ENCODE results near the gene RAD51C.

The RAD51C gene

DNA sequence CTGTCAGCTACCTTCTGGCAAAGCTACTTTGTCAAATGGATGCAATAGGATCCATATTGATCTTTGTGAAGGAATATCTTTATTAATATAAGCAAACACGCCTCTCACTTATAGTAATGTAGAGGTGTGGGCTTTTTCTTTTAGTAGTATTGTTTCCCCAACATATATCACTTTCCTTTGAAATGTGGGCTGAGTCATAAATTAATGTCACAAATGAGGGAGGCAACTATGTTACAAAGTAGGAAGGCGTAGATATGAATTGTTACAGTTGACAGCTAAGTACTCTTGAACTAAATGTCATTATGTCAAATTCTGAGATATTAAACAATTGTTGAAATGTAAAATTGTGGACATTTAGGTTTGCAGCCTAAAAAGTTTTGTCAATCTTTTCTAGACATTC is 60.6 kb downstream of the RAD51C start:
- Histone ChIP-seq H3K4me1 (ENCODE audit: insufficient read depth, low read length, severe bottlenecking) (peaks cover 10% of the 10 kb centered on the region), H3K79me2 (ENCODE audit: insufficient read depth, low read length) (no peaks in the 10 kb centered on the region), H3K4me3 (ENCODE audit: low read depth, low read length, poor library complexity, severe bottlenecking) (no peak overlapping the region), H3F3A (ENCODE audit: insufficient read depth, low read length) (no peaks in the 10 kb centered on the region; the same call in 1 of the 2 replicates), H3K27me3 (ENCODE audit: insufficient read depth, low read length) (peaks cover 7% of the 10 kb centered on the region; the same call in 1 of the 2 replicates), H4K20me1 (ENCODE audit: insufficient read depth, low read length) (no peaks in the 10 kb centered on the region), H3K9ac (ENCODE audit: low read length) (no peak overlapping the region), H3K4me2 (ENCODE audit: low read length) (no peak overlapping the region), H3K27ac (ENCODE audit: low read depth, low read length, poor library complexity, severe bottlenecking) (no peak overlapping the region), H3K9me3 (ENCODE audit: low read length) (no peaks in the 10 kb centered on the region), H3K36me3 (ENCODE audit: insufficient read depth, low read length) (no peaks in the 10 kb centered on the region), H3K9me2 (ENCODE audit: low read depth, low read length) (no peaks in the 10 kb centered on the region), H2AFZ (ENCODE audit: low read length) (no peak overlapping the region)
- TF ChIP-seq, protein P1, sequence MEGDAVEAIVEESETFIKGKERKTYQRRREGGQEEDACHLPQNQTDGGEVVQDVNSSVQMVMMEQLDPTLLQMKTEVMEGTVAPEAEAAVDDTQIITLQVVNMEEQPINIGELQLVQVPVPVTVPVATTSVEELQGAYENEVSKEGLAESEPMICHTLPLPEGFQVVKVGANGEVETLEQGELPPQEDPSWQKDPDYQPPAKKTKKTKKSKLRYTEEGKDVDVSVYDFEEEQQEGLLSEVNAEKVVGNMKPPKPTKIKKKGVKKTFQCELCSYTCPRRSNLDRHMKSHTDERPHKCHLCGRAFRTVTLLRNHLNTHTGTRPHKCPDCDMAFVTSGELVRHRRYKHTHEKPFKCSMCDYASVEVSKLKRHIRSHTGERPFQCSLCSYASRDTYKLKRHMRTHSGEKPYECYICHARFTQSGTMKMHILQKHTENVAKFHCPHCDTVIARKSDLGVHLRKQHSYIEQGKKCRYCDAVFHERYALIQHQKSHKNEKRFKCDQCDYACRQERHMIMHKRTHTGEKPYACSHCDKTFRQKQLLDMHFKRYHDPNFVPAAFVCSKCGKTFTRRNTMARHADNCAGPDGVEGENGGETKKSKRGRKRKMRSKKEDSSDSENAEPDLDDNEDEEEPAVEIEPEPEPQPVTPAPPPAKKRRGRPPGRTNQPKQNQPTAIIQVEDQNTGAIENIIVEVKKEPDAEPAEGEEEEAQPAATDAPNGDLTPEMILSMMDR (IDR thresholded peaks at IDR 0.05; ENCODE audit: low read length), result no peak
- no peak for TF ChIP-seq EZH2 (IDR thresholded peaks at IDR 0.05; ENCODE audit: borderline replicate concordance, low read length)

DNA sequence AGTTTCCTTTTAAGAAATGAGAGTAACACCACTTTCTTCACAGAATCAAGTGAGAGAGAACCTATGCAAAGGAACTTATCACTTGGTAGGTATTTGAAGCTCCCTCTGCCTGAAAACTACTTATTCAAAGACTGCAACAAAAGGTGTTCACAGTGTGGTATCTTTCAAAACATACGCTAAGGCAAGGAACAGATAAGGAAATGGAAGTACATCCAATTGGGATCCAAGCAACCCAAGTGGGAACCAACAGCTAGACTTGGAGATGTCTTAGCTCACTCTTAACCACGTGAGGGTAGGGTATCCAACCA is 62.8 kb downstream of the RAD51C start:
- no peaks in the 10 kb centered on the region for H3K9me3 ChIP-seq (ENCODE audit: low read length)
- peaks cover 10% of the 10 kb centered on the region; the same call in 1 of the 2 replicates for H3K27me3 ChIP-seq (ENCODE audit: insufficient read depth, low read length)
- no peak for TF ChIP-seq EZH2 (IDR thresholded peaks at IDR 0.05; ENCODE audit: borderline replicate concordance, low read length)
- TF ChIP-seq, protein P1 (IDR thresholded peaks at IDR 0.05; ENCODE audit: low read length), result no peak
- H4K20me1 ChIP-seq (ENCODE audit: insufficient read depth, low read length), result no peaks in the 10 kb centered on the region
- H2AFZ ChIP-seq (ENCODE audit: low read length), result no peak overlapping the region
- H3F3A ChIP-seq (ENCODE audit: insufficient read depth, low read length), result no peaks in the 10 kb centered on the region; the same call in 1 of the 2 replicates
- no peaks in the 10 kb centered on the region for H3K9me2 ChIP-seq (ENCODE audit: low read depth, low read length)
- H3K27ac ChIP-seq (ENCODE audit: low read depth, low read length, poor library complexity, severe bottlenecking), result no peak overlapping the region
- H3K9ac ChIP-seq (ENCODE audit: low read length), result no peak overlapping the region
- peaks cover 10% of the 10 kb centered on the region for H3K4me1 ChIP-seq (ENCODE audit: insufficient read depth, low read length, severe bottlenecking)
- H3K36me3 ChIP-seq (ENCODE audit: insufficient read depth, low read length), result no peaks in the 10 kb centered on the region
- peak overlapping the region; percentile 90 for H3K4me2 ChIP-seq (ENCODE audit: low read length)
- H3K4me3 ChIP-seq (ENCODE audit: low read depth, low read length, poor library complexity, severe bottlenecking), result peak overlapping the region; percentile 72
- H3K79me2 ChIP-seq (ENCODE audit: insufficient read depth, low read length), result no peaks in the 10 kb centered on the region

- Histone ChIP-seq H3K4me3 (ENCODE audit: low read depth, low read length, poor library complexity, severe bottlenecking) (peak within 1 kb of the TSS; percentile 72), H3K27ac (ENCODE audit: low read depth, low read length, poor library complexity, severe bottlenecking) (no peak within 1 kb of the TSS), H3K9me3 (ENCODE audit: low read length) (no peaks in the 10 kb centered on the region), H3K4me1 (ENCODE audit: insufficient read depth, low read length, severe bottlenecking) (peaks cover 10% of the 10 kb centered on the region), H2AFZ (ENCODE audit: low read length) (no peak within 1 kb of the TSS), H3F3A (ENCODE audit: insufficient read depth, low read length) (no peaks in the 10 kb centered on the region; the same call in 1 of the 2 replicates), H3K79me2 (ENCODE audit: insufficient read depth, low read length) (no peaks in the 10 kb centered on the region), H4K20me1 (ENCODE audit: insufficient read depth, low read length) (no peaks in the 10 kb centered on the region), H3K36me3 (ENCODE audit: insufficient read depth, low read length) (no peaks in the 10 kb centered on the region), H3K27me3 (ENCODE audit: insufficient read depth, low read length) (peaks cover 10% of the 10 kb centered on the region; the same call in 1 of the 2 replicates), H3K9me2 (ENCODE audit: low read depth, low read length) (no peaks in the 10 kb centered on the region), H3K9ac (ENCODE audit: low read length) (peak within 1 kb of the TSS; percentile 59; the same call in 1 of the 2 replicates), H3K4me2 (ENCODE audit: low read length) (peak within 1 kb of the TSS; percentile 90)
- TF ChIP-seq EZH2 (IDR thresholded peaks at IDR 0.05; ENCODE audit: borderline replicate concordance, low read length), result no peak
- TF ChIP-seq, protein P1 (IDR thresholded peaks at IDR 0.05; ENCODE audit: low read length), result no peak
These were observed 63.3 kb downstream of the RAD51C start, which contains the start of gene PPM1E for GRCh38 chr17:58755577-58756245. Gene PPM1E, plus strand, starts transcription at chr17:58755854.

Data from OCI-LY1 (cell line).